HG03354 (cell line): ENCODE measurements around the gene XPC.

Experiments used
- ATAC-seq: cut with Tn5 transposase; IDR thresholded peaks from one replicate; pipeline ENCODE4 v1.9.1; 2021; ENCODE audit warnings: mild to moderate bottlenecking; ENCODE audit not compliant: unreplicated experiment, poor library complexity, severe bottlenecking

The XPC gene

DNA sequence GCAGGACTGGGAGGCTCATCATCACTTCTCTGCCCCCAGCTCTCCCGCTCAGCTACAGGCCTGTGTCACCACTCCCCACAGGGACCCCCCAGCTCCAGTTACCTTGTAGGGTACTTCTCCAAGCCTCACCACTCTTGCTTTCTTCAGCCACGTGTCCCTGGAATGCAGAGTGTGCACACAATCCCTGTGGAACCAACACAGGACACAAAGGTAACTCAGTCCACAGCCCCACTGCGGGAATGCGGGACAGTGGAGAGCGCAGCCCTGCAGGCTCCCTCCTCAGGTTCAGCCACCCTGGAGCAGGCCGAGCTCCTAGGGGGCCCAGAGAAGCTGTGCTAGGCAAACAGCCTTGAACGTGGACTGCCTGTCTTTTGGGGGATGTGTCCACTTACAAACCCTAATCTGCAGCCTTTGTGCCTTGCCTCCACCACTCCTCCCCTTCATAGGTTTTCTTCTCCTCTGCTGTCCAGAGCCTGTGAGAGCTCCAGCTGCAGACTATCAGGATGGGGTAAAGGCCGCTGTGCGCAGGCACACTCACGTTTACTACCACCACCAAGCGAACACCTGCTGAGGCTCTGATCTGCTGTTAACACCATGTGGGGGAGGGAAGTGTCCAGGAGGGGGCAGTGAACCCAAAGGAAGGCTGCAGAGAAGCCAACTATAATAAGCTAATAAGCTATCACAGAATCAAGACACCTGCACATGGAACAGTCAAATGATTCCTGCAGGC lies 26.0 kb downstream of the XPC start:
- no peak for ATAC-seq

- ATAC-seq: no peak
Measured at GRCh38 chr3:14151471-14152083, 26.8 kb downstream of the XPC start.

GRCh38 chr3:14150491-14151230 lies 27.7 kb downstream of the XPC start:
- ATAC-seq: no peak

- ATAC-seq: no peak
Measured at GRCh38 chr3:14150078-14150477, 28.3 kb downstream of the XPC start.

DNA sequence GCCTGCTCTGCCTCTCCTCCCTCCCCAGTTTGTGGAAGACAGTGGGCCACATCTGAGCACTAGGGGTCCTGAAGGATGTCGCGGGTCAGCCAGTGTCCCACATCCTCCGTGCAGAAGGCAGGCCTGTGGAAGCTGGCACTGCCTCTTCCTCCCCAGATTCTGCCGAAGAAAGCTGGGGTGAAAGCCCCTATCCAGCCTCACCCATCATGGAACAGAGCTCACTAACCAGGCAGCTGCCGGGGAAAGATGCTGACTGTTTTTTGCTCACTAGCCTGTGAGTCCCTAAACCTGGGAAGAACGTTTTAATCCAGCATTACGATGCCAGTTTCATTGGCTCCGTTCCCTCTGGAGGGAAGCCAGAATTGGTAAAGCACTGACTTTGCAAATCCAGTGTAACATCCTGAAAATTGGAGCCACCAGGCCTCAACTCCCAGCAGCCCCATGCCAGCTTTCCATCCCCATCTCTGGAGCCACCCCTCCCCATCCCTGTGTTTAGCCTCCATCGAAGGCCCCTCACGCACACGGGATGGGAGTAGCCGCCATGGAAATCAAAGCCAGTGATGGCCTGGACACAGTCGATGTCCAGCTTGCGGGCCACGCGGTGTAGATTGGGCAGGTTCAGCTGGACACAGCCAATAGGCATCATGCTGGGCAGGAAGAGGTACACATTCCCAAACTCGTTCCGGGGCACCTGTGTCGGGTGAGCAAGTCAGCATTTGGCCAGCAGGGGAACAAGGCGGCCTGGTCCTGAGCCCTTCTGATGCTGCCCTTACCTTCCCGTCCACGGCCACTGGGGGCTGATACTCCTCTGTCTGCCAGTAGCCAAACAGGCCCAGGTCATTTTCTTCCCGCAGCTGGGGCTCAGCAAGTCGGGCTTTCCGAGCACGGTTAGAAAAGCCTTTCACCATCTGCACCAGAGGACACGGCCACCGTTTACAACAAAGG lies 30.1 kb downstream of the XPC start:
- no peak for ATAC-seq

GRCh38 chr3:14147617-14148016 lies 30.8 kb downstream of the XPC start:
- ATAC-seq: no peak

- ATAC-seq: no peak
Measured at GRCh38 chr3:14147066-14147435, 31.4 kb downstream of the XPC start.

- ATAC-seq: no peak
Measured at GRCh38 chr3:14146381-14147065, 31.9 kb downstream of the XPC start.

- ATAC-seq: no peak
Measured at GRCh38 chr3:14145670-14146380, 32.6 kb downstream of the XPC start.

DNA sequence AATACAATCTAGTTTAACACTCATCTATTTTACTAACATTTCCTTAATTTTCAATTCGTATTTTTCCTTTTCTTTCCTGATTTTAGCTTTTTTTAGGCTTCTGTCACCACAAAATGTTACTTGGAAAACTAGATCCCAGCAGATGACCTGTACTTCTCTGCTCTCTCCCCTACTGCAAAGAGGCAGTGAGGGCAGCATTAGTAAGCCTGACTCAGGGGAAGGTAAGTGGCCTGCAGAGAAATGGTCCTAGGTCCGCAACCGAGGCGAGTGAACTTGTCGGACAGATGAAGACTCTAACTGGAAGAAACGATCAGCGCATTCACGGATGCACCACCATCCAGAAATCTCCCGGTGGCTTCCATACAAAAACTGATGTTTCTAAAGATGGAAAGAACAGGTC lies 33.2 kb downstream of the XPC start:
- no peak for ATAC-seq

GRCh38 chr3:14144423-14145075 lies 33.9 kb downstream of the XPC start:
- peak; percentile 89 for ATAC-seq

GRCh38 chr3:14143271-14144225 lies 34.9 kb downstream of the XPC start:
- no peak for ATAC-seq

DNA sequence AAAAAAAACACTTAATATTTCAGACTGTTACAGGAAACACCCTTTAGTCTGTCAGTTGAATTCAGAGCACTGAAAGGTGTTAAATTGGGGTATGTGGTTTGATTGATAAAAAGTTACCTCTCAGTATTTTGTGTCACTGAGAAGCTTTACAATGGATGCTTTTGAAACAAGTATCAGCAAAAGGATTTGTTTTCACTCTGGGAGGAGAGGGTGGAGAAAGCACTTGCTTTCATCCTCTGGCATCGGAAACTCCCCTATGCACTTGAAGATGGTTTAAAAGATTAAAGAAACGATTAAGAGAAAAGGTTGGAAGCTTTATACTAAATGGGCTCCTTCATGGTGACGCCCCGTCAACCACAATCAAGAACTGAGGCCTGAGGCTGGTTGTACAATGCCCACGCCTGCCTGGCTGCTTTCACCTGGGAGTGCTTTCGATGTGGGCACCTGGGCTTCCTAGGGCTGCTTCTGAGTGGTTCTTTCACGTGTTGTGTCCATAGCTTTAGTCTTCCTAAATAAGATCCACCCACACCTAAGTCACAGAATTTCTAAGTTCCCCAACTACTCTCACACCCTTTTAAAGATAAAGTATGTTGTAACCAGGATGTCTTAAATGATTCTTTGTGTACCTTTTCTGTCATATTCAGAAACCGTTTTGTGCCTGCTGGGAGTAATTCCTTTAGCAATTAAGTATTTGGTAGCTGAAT lies 35.7 kb downstream of the XPC start:
- no peak for ATAC-seq

- no peak for ATAC-seq
Measured at GRCh38 chr3:14141602-14142341, 36.6 kb downstream of the XPC start.

DNA sequence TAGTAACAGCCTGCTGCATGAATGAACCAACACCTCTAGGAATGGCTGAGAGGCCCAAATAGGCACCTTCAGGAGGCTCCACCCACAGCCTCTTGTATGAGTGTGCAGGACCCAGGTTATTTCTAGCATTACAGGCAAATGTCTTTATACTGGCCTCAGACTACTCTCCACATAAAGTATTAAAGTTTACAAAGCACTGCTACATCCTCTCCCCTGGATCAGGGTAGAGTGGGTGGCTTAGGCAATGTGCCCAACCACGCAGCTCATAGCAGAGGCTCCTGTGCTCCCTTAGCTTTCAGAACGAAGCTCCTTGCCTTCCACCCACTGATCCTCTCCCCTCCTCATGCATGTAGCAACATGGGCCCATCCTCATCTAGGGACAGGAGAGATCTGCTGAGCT lies 37.3 kb downstream of the XPC start:
- ATAC-seq: no peak

GRCh38 chr3:14140668-14141067 lies 37.7 kb downstream of the XPC start:
- no peak for ATAC-seq
